ENCODE measurements around the gene GBA3. TPM values are rescaled to one million over a fixed set of nuclear protein-coding genes. Genes with fewer than 3 reads are reported as not detected.

GBA3 gene
- total RNA-seq, 1 experiment from 2014 or later, result not detected

- H4K8ac ChIP-seq (replicated peaks; ENCODE audit: insufficient read length, low read depth, low read length), result no peak overlapping the region
- H2BK12ac ChIP-seq (ENCODE audit: insufficient read length, low read depth, low read length), result no peak overlapping the region
- no peak for TF ChIP-seq CTCF (conservative IDR thresholded peaks at IDR 0.05)
- H4K20me1 ChIP-seq (ENCODE audit: control insufficient read depth, insufficient read depth, insufficient read length), result no peaks in the 10 kb centered on the region
- no peak overlapping the region for H2BK5ac ChIP-seq (ENCODE audit: insufficient read length, low read length)
- H3K56ac ChIP-seq (ENCODE audit: insufficient read length, low read depth, low read length), result no peak overlapping the region
- no peak overlapping the region for H2BK120ac ChIP-seq (ENCODE audit: low read depth, low read length, poor library complexity, severe bottlenecking)
- H3K9me3 ChIP-seq (ENCODE audit: control insufficient read depth, low read depth, low read length), result no peaks in the 10 kb centered on the region
- no peak overlapping the region for H3K27ac ChIP-seq (ENCODE audit: insufficient read length, low read depth, low read length)
- no peak overlapping the region for H3K23ac ChIP-seq (ENCODE audit: insufficient read length, low read depth, low read length)
- Mint-ChIP-seq H3K4me1 (no peaks in the 10 kb centered on the region), H3K27ac (no peak overlapping the region), H3K4me3 (no peak overlapping the region), H3K9me3 (no peaks in the 10 kb centered on the region), H3K27me3 (ENCODE audit: low read depth) (no peaks in the 10 kb centered on the region), H3K36me3 (ENCODE audit: insufficient read depth in 1 of 3, low read depth in 3 of 3) (no peaks in the 10 kb centered on the region)
- H3K79me1 ChIP-seq (ENCODE audit: insufficient read depth, low read depth, low read length, poor library complexity, severe bottlenecking), result no peaks in the 10 kb centered on the region
- H3K27me3 ChIP-seq (ENCODE audit: insufficient read depth, low read length), result no peaks in the 10 kb centered on the region
- H3K4me1 ChIP-seq (ENCODE audit: insufficient read depth, low read length), result no peaks in the 10 kb centered on the region
- no CpG with 5 or more reads among the region's 3 CpGs for WGBS (ENCODE audit: extremely low coverage, insufficient read length, low lambda C conversion rate)
- H3K4ac ChIP-seq (ENCODE audit: low read depth, low read length), result no peak overlapping the region
- no peak overlapping the region for H3K9ac ChIP-seq (ENCODE audit: extremely low read depth, insufficient read length, low read length)
- no peak overlapping the region for H3T11ph ChIP-seq (ENCODE audit: low read length)
- no peak overlapping the region for H2AFZ ChIP-seq (ENCODE audit: low read length)
- H4K91ac ChIP-seq (ENCODE audit: insufficient read length, low read depth, low read length), result no peak overlapping the region
- H2BK20ac ChIP-seq (ENCODE audit: low read depth, low read length, poor library complexity, severe bottlenecking), result no peak overlapping the region
- H3K14ac ChIP-seq (ENCODE audit: insufficient read depth, low read length), result no peak overlapping the region
- H3K79me2 ChIP-seq (ENCODE audit: insufficient read depth, low read length), result no peaks in the 10 kb centered on the region
- DNase-seq, result no peak
- H2AK5ac ChIP-seq (ENCODE audit: insufficient read length, low read length), result no peak overlapping the region
- H3K4me2 ChIP-seq (ENCODE audit: insufficient read depth, insufficient read length, low read length), result no peak overlapping the region
- H3K18ac ChIP-seq (ENCODE audit: insufficient read length, low read depth, low read length), result no peak overlapping the region
- no peak overlapping the region for H2BK15ac ChIP-seq (ENCODE audit: low read depth, low read length)
- no peak overlapping the region for H4K5ac ChIP-seq (ENCODE audit: insufficient read length, low read depth, low read length)
- no peaks in the 10 kb centered on the region for H3K23me2 ChIP-seq (ENCODE audit: insufficient read length, low read depth, low read length, poor library complexity, severe bottlenecking)
Observed at GRCh38 chr4:22708961-22709360, 16.2 kb downstream of the GBA3 start.
